HFFc6 (cell line): Measurements from ENCODE around the gene CTF1. TPM values are rescaled to one million over a fixed set of nuclear protein-coding genes. Genes with fewer than 3 reads are reported as not detected.

Experiments used
- DNase-seq: peaks from one replicate; pipeline ENCODE4 v3.0.0-alpha.2; 2018
- H3K27ac Mint-ChIP-seq: 2 replicates; pipeline ENCODE4 v1.8.0; 2020; ENCODE audit warnings: mild to moderate bottlenecking, mixed read lengths
- H3K27me3 Mint-ChIP-seq: 2 replicates; pipeline ENCODE4 v1.8.0; 2021; ENCODE audit warnings: mild to moderate bottlenecking, moderate library complexity, mixed read lengths; ENCODE audit not compliant: insufficient read depth
- H3K36me3 Mint-ChIP-seq: 2 replicates; pipeline ENCODE4 v1.8.0; 2021; ENCODE audit warnings: low read depth, mixed read lengths
- H3K4me1 Mint-ChIP-seq: 2 replicates; pipeline ENCODE4 v1.8.0; 2020; ENCODE audit warnings: low read depth, mixed read lengths
- H3K4me3 Mint-ChIP-seq: 2 replicates; pipeline ENCODE4 v1.8.0; 2020; ENCODE audit warnings: mild to moderate bottlenecking, moderate library complexity, mixed read lengths
- H3K9me3 Mint-ChIP-seq: 2 replicates; pipeline ENCODE4 v1.8.0; 2020; ENCODE audit warnings: mild to moderate bottlenecking, mixed read lengths
- total RNA-seq, 6 experiments: library from RNA; stranded (reverse); fragmentation: NEBNext Ultra II Directional; extraction: Animal tissue kit (Norgen Biotek cat#: 25700); gene quantifications; 2 replicates in 1 of 6; 3 replicates in 5 of 6; pipeline ENCODE4 v1.2.3, GENCODE V29; 2021
- TF ChIP-seq, protein P1 (sequence below): fragments of 200-600 bp; sonication (generic); IDR thresholded peaks from 2 replicates; pipeline ENCODE4 v1.5.0; 2021; ENCODE audit warnings: antibody characterized with exemption, mild to moderate bottlenecking

Gene CTF1
- total RNA-seq, 6 experiments from 2014 or later: 12.0 to 16.3 (median 14.0) TPM

DNA sequence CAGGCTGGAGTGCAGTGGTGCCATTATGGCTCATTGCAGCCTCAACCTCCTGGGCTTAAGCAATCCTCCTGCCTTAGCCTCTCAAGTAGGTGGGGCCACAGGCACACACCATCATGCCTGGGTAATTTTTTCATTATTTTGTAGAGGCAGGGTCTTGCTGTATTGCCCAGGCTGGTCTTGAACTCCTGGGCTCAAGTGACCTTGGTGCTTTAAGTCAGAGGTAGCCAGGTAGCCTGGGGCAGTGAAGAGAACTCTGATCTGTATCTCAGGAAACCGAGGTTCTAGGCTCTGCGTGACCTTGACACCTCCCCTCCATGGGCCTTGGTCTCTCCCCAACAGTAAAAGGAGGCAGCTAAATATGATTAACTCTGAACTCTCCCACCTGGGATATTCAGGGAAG is 3.4 kb downstream of the CTF1 start:
- Mint-ChIP-seq H3K9me3 (no peaks in the 10 kb centered on the region), H3K4me3 (no peak overlapping the region), H3K27ac (no peak overlapping the region), H3K27me3 (peaks cover 4% of the 10 kb centered on the region), H3K4me1 (peaks cover 42% of the 10 kb centered on the region), H3K36me3 (peaks cover 14% of the 10 kb centered on the region)
- TF ChIP-seq, protein P1, sequence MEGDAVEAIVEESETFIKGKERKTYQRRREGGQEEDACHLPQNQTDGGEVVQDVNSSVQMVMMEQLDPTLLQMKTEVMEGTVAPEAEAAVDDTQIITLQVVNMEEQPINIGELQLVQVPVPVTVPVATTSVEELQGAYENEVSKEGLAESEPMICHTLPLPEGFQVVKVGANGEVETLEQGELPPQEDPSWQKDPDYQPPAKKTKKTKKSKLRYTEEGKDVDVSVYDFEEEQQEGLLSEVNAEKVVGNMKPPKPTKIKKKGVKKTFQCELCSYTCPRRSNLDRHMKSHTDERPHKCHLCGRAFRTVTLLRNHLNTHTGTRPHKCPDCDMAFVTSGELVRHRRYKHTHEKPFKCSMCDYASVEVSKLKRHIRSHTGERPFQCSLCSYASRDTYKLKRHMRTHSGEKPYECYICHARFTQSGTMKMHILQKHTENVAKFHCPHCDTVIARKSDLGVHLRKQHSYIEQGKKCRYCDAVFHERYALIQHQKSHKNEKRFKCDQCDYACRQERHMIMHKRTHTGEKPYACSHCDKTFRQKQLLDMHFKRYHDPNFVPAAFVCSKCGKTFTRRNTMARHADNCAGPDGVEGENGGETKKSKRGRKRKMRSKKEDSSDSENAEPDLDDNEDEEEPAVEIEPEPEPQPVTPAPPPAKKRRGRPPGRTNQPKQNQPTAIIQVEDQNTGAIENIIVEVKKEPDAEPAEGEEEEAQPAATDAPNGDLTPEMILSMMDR: no peak
- DNase-seq: no peak

DNA sequence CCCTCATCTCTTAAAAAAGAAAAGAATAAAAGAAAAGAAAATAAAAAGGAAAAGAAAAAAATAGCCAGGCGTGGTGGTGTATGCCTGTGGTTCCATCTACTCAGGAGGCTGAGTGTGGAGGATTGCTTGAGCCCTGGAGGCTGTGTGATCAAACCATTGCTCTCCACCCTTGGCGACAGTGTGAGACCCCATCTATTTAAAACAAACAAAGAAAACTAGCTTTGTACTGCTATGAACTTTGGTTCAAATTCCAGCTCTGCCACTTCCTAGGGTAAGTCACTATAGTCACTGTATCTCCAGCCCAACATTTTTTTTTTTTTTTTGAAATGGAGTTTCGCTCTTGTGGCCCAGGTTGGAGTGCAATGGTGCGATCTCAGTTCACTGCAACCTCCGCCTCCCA is 4.2 kb downstream of the CTF1 start:
- TF ChIP-seq, protein P1: no peak
- Mint-ChIP-seq H3K4me3 (no peak overlapping the region), H3K9me3 (no peaks in the 10 kb centered on the region), H3K36me3 (peaks cover 14% of the 10 kb centered on the region), H3K27ac (no peak overlapping the region), H3K4me1 (peaks cover 34% of the 10 kb centered on the region), H3K27me3 (peaks cover 3% of the 10 kb centered on the region)
- no peak for DNase-seq

DNA sequence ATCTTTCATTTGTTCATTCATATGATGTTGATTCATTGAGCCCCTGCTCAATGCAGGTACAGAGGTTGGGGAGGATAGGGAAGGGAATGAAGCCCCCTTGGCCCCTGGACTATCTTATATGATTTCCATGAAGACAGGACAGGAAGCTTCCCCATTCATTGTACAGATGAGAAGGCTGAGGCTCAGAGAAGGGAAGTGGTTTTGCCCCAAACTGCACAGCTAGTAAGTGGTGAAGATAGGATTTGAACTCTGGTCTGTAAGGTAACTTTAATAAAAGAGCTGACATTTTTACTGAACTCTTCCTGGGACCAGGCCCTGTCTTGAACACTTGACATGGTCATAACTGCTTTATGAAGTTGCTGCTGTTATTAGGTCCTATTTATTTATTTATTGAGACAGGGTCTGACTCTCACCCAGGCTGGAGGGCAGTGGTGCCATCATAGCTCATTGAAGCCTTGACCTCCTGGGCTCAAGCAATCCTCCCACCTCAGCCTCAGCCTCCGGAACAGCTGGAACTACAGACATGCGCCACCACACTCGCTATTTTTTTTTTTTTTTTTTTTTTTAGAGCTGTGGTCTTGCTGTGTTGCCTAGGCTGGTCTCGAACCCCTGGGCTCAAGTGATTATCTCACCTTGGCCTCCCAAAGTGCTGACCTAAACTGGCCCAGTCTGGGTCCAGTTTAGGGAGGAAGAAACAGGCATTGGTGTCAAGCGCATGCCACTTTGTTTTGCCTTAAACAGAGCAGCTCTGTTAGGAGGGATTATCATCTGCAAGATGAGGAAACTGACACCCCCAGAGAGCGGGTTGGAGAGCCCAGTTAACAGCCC is 5.0 kb downstream of the CTF1 start:
- Mint-ChIP-seq H3K27me3 (peaks cover 2% of the 10 kb centered on the region), H3K36me3 (peaks cover 14% of the 10 kb centered on the region), H3K4me1 (peaks cover 26% of the 10 kb centered on the region), H3K4me3 (peak overlapping the region; percentile 56), H3K27ac (peak overlapping the region; percentile 24; the same call in 1 of the 2 replicates), H3K9me3 (no peaks in the 10 kb centered on the region)
- TF ChIP-seq, protein P1: no peak
- no peak for DNase-seq

DNA sequence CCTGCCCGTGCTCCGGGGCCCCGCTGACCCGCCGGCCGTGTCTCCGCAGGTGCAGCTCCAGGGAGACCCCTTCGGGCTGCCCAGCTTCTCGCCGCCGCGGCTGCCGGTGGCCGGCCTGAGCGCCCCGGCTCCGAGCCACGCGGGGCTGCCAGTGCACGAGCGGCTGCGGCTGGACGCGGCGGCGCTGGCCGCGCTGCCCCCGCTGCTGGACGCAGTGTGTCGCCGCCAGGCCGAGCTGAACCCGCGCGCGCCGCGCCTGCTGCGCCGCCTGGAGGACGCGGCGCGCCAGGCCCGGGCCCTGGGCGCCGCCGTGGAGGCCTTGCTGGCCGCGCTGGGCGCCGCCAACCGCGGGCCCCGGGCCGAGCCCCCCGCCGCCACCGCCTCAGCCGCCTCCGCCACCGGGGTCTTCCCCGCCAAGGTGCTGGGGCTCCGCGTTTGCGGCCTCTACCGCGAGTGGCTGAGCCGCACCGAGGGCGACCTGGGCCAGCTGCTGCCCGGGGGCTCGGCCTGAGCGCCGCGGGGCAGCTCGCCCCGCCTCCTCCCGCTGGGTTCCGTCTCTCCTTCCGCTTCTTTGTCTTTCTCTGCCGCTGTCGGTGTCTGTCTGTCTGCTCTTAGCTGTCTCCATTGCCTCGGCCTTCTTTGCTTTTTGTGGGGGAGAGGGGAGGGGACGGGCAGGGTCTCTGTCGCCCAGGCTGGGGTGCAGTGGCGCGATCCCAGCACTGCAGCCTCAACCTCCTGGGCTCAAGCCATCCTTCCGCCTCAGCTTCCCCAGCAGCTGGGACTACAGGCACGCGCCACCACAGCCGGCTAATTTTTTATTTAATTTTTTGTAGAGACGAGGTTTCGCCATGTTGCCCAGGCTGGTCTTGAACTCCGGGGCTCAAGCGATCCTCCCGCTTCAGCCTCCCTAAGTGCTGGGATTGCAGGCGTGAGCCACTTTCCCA is 5.9 kb downstream of the CTF1 start:
- Mint-ChIP-seq H3K27me3 (no peaks in the 10 kb centered on the region; the same call in 1 of the 2 replicates), H3K27ac (peak overlapping the region; percentile 86), H3K4me1 (peaks cover 19% of the 10 kb centered on the region), H3K4me3 (peak overlapping the region; percentile 86), H3K9me3 (no peaks in the 10 kb centered on the region), H3K36me3 (peaks cover 11% of the 10 kb centered on the region)
- DNase-seq: peak; percentile 32
- TF ChIP-seq, protein P1: no peak

DNA sequence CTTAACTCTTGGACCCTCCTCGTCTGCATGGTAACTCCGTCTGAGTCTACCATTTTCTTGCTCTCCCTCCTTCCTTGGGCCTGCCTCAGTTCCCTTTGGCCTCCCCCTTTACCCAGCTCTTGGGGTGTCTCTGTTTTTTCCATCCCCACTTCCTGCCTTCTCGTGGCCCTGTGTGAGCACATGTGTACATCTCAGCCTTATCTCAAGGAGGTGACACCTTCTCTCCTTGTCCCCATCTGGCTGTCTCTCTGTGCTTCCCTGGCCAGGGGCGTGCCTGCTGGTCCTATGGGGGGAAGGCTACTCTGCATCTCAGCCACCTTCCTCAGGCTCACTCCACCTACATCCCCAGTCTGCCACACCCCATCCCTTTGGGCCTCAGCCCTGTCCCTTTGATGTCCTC is 6.6 kb downstream of the CTF1 start:
- Mint-ChIP-seq H3K4me1 (peaks cover 17% of the 10 kb centered on the region), H3K27ac (peak overlapping the region; percentile 86), H3K4me3 (peak overlapping the region; percentile 86), H3K9me3 (no peaks in the 10 kb centered on the region), H3K36me3 (peaks cover 10% of the 10 kb centered on the region), H3K27me3 (no peaks in the 10 kb centered on the region; the same call in 1 of the 2 replicates)
- DNase-seq: no peak
- TF ChIP-seq, protein P1: no peak
